IMR-90 (cell line): Measurements from ENCODE around the gene FRY.

Experiments used
- CTCF ChIP-seq: conservative IDR thresholded peaks from 2 replicates; pipeline ENCODE4 v1.5.1; 2012; ENCODE audit warnings: mild to moderate bottlenecking, low read depth, low read length, improper control_type of control experiment
- FOS ChIP-seq: fragments of 150-350 bp; IDR thresholded peaks from 2 replicates; pipeline ENCODE4 v1.6.1; 2016; ENCODE audit warnings: low read depth, low read length
- NFE2L2 ChIP-seq: fragments of 150-350 bp; IDR thresholded peaks from 2 replicates; pipeline ENCODE4 v1.6.1; 2016; ENCODE audit warnings: low read depth, mild to moderate bottlenecking, low read length
- POLR2A ChIP-seq: IDR thresholded peaks from 2 replicates; pipeline ENCODE4 v1.6.1; 2012; ENCODE audit warnings: mild to moderate bottlenecking, low read depth, low read length
- RAD21 ChIP-seq: IDR thresholded peaks from 2 replicates; pipeline ENCODE4 v1.6.1; 2012; ENCODE audit warnings: low read length, improper control_type of control experiment
- RCOR1 ChIP-seq: IDR thresholded peaks from 2 replicates; pipeline ENCODE4 v1.6.1; 2012; ENCODE audit warnings: mild to moderate bottlenecking, low read length, improper control_type of control experiment; ENCODE audit not compliant: insufficient replicate concordance
- RFX5 ChIP-seq: IDR thresholded peaks from 2 replicates; pipeline ENCODE4 v1.8.0; 2012; ENCODE audit warnings: low read depth, mild to moderate bottlenecking, low read length, moderate library complexity

- TF ChIP-seq CTCF (no peak), FOS (no peak), RCOR1 (no peak), POLR2A (no peak), RFX5 (no peak), RAD21 (no peak), NFE2L2 (no peak)
Observed at GRCh38 chr13:32203221-32203620, 171.6 kb downstream of the FRY start.
